ENCODE measurements around the gene RFWD3.

Gene RFWD3

DNA sequence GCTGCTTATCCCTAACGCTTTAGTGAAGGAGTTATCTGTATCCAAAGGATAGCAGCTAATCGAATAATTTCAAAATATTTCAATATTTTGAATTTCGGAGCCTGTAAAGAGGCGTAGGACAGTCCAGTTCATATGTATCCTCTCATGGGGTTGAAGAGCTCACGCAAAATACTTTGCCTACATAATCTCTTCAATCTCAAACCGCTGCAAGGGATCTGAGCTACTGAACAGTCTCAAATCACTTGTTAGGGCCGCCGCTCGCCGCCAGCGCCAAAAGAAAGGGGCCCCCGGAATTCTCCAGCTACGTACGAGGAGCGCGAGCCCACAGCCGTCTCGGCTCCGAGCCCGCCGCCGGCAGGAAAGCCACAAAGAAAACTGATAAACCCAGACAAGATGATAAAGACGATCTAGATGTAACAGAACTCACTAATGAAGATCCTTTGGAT lies 601 bp upstream of the RFWD3 start:
- TF ChIP-seq FOXP2 (optimal IDR thresholded peaks at IDR 0.05; ENCODE audit: borderline replicate concordance, extremely low read depth, extremely low read length, insufficient read depth) (no peak), SIN3A (IDR thresholded peaks at IDR 0.05; ENCODE audit: borderline replicate concordance, insufficient read depth, low read length) (no peak), POLR2AphosphoS5 (IDR thresholded peaks at IDR 0.05; ENCODE audit: low read depth, low read length) (no peak), TAF1 (IDR thresholded peaks at IDR 0.05; ENCODE audit: borderline replicate concordance, insufficient read depth, low read length) (no peak)
- TF ChIP-seq, protein P1, sequence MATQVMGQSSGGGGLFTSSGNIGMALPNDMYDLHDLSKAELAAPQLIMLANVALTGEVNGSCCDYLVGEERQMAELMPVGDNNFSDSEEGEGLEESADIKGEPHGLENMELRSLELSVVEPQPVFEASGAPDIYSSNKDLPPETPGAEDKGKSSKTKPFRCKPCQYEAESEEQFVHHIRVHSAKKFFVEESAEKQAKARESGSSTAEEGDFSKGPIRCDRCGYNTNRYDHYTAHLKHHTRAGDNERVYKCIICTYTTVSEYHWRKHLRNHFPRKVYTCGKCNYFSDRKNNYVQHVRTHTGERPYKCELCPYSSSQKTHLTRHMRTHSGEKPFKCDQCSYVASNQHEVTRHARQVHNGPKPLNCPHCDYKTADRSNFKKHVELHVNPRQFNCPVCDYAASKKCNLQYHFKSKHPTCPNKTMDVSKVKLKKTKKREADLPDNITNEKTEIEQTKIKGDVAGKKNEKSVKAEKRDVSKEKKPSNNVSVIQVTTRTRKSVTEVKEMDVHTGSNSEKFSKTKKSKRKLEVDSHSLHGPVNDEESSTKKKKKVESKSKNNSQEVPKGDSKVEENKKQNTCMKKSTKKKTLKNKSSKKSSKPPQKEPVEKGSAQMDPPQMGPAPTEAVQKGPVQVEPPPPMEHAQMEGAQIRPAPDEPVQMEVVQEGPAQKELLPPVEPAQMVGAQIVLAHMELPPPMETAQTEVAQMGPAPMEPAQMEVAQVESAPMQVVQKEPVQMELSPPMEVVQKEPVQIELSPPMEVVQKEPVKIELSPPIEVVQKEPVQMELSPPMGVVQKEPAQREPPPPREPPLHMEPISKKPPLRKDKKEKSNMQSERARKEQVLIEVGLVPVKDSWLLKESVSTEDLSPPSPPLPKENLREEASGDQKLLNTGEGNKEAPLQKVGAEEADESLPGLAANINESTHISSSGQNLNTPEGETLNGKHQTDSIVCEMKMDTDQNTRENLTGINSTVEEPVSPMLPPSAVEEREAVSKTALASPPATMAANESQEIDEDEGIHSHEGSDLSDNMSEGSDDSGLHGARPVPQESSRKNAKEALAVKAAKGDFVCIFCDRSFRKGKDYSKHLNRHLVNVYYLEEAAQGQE (IDR thresholded peaks at IDR 0.05; ENCODE audit: insufficient read depth in 1 of 2, low read depth in 2 of 2, low read length in 2 of 2): no peak

DNA sequence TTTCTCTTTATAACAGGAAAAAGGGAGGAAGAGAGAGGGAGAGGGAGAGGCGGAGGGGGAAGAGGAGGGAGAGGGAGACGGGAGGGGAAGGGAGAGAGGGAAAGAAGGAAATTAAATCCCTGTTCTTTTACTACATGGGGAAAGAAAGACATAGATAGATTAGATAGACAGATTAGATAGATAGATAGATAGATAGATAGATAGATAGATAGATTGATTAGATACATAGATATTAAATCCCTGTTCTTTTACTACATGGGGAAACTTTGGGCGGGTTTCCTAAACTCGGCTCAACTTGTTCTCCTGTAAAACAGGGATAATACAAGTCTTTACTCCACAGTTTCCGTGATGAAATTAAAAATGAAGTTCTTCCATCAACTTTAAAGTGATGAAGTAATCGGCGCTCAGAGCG lies 661 bp downstream of the RFWD3 start:
- no peak for TF ChIP-seq TAF1 (IDR thresholded peaks at IDR 0.05; ENCODE audit: borderline replicate concordance, insufficient read depth, low read length)
- TF ChIP-seq FOXP2 (optimal IDR thresholded peaks at IDR 0.05; ENCODE audit: borderline replicate concordance, extremely low read depth, extremely low read length, insufficient read depth): no peak
- TF ChIP-seq, protein P1 (IDR thresholded peaks at IDR 0.05; ENCODE audit: insufficient read depth in 1 of 2, low read depth in 2 of 2, low read length in 2 of 2): no peak
- no peak for TF ChIP-seq SIN3A (IDR thresholded peaks at IDR 0.05; ENCODE audit: borderline replicate concordance, insufficient read depth, low read length)
- TF ChIP-seq POLR2AphosphoS5 (IDR thresholded peaks at IDR 0.05; ENCODE audit: low read depth, low read length): no peak

DNA sequence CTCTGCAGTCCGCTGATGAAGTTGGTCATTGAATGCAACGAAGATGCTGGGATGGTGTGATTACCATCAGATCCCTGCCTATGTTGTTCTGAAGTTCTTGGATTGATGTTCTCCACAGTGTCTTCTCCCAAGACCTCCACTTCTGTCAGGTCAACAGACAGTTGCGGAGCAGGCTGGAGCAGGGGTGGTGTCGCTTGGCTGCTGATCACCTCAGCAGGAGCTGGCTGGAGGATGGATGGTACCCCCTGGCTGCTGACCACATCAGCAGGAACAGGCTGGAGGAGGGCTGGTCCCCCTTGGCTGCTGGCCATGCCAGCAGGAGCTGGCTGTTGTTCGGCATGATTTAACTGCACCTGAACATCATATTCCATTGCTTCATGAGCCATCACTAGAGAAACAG lies 5.6 kb downstream of the RFWD3 start:
- TF ChIP-seq, protein P1 (IDR thresholded peaks at IDR 0.05; ENCODE audit: insufficient read depth in 1 of 2, low read depth in 2 of 2, low read length in 2 of 2): no peak
- TF ChIP-seq SIN3A (IDR thresholded peaks at IDR 0.05; ENCODE audit: borderline replicate concordance, insufficient read depth, low read length): no peak
- TF ChIP-seq TAF1 (IDR thresholded peaks at IDR 0.05; ENCODE audit: borderline replicate concordance, insufficient read depth, low read length): no peak
- TF ChIP-seq FOXP2 (optimal IDR thresholded peaks at IDR 0.05; ENCODE audit: borderline replicate concordance, extremely low read depth, extremely low read length, insufficient read depth): no peak
- TF ChIP-seq POLR2AphosphoS5 (IDR thresholded peaks at IDR 0.05; ENCODE audit: low read depth, low read length): no peak

DNA sequence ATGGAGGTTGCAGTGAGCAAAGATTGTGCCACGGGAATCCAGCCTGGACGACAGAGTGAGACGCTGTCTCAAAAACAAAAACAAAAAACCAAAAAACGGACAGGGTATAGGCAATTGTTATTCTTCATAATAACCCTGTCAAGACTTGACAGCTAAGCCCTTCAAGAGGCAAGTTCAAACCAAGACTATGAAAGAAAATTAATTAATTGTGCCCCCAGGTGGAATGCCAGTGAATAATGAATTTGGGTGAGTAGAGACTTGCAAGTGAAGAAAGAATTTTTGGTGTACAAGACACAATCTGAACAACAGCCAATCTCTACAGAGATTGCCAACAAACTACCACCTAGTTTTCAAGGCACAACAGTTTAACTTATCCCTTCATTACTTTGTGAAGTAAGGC lies 6.3 kb downstream of the RFWD3 start:
- TF ChIP-seq FOXP2 (optimal IDR thresholded peaks at IDR 0.05; ENCODE audit: borderline replicate concordance, extremely low read depth, extremely low read length, insufficient read depth) (no peak), TAF1 (IDR thresholded peaks at IDR 0.05; ENCODE audit: borderline replicate concordance, insufficient read depth, low read length) (no peak), SIN3A (IDR thresholded peaks at IDR 0.05; ENCODE audit: borderline replicate concordance, insufficient read depth, low read length) (no peak), POLR2AphosphoS5 (IDR thresholded peaks at IDR 0.05; ENCODE audit: low read depth, low read length) (no peak)
- TF ChIP-seq, protein P1 (IDR thresholded peaks at IDR 0.05; ENCODE audit: insufficient read depth in 1 of 2, low read depth in 2 of 2, low read length in 2 of 2): no peak

DNA sequence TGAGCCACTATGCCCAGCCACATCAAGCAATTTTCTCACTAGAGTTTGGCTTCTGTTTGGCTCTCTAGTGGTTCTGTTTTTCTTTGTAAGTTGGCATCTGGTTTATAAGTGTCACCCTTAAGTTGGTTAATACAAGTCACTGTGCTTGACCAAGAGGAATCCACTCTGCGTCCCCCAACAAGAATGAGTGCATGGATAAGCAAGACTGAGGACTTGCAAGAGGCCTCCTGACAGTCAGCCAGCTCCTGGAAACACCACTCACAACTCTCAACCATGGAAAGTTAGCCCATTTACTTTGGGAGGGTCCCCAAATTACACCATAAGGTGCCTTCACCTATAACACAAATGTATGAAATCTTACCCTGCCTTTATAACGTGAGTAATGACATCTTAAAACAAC lies 7.6 kb downstream of the RFWD3 start:
- TF ChIP-seq TAF1 (IDR thresholded peaks at IDR 0.05; ENCODE audit: borderline replicate concordance, insufficient read depth, low read length): no peak
- TF ChIP-seq POLR2AphosphoS5 (IDR thresholded peaks at IDR 0.05; ENCODE audit: low read depth, low read length): no peak
- TF ChIP-seq FOXP2 (optimal IDR thresholded peaks at IDR 0.05; ENCODE audit: borderline replicate concordance, extremely low read depth, extremely low read length, insufficient read depth): no peak
- no peak for TF ChIP-seq SIN3A (IDR thresholded peaks at IDR 0.05; ENCODE audit: borderline replicate concordance, insufficient read depth, low read length)
- TF ChIP-seq, protein P1 (IDR thresholded peaks at IDR 0.05; ENCODE audit: insufficient read depth in 1 of 2, low read depth in 2 of 2, low read length in 2 of 2): no peak

All from PFSK-1 (cell line).